NCI-H1092 (cell line): ENCODE results near the gene ZNF765.
A peak's percentile ranks its signal among the peaks of the same experiment; 100 is the strongest.
"Not testable (repeated sequence)": the region's sequence is repeated elsewhere in the genome, so short reads cannot be mapped to it uniquely, and the experiment has no call there.

ENCODE experiments used
- DNase-seq: peaks from one replicate; lab custom pipeline; 2025; lab: John Stamatoyannopoulos, UW

Gene ZNF765

DNA sequence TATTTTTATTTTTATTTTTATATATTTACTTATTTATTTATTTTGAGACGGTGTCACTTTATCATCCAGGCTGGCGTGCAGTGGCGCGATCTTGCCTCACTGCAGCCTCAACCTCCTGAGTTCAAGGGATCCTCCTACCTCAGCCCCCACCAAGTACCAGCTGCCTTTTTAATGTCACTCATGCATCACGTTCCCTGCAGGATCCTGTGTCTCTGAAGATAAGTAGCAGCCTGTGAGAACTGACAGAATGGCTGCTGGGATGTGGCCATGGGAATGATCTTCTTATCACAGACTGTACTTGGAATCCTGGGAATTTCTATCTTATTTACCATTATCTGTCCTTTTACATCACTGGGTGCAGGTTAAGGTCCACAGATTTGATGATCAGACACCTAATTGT, 27.6 kb downstream of the ZNF765 start:
- no peak for DNase-seq

GRCh38 chr19:53423074-53423473, 28.1 kb downstream of the ZNF765 start:
- DNase-seq, result not testable (repeated sequence)

GRCh38 chr19:53423680-53424079, 28.7 kb downstream of the ZNF765 start:
- DNase-seq, result peak; percentile 0

GRCh38 chr19:53424968-53425597, 30.1 kb downstream of the ZNF765 start:
- peak; percentile 25 for DNase-seq

DNA sequence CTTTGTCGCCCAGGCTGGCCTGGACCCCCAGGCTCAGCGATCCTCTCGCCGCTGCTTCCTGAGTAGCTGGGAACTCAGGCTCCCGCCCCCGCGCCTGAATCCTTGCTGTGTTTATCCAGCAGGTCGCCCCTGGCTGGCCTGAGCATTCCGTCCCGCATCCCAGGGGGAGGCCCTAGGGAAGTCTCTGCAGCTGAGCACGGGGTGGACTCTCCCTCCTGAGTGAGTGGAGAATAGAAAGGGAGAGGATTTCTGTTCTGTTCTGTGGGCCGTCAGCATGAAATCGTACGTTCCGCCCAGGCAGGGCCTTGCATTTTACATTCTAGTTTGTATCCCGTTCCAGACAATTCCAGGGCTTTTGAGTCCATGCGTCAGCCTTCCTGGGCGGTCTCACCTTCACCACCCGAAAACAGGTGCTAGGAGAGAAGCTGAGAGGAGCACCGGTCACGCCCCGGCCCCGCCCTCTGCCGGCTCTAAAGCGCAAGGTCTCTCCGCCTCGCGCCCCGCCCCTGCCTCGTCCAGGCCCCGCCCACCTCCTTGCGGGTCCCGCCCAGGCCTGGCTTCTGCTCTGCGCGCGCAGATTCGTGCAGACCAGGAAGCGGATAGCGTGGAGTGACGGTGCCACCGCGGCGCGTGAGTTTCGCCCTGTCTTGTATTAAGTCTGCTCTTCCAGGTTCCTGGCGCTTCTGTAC, 36.6 kb downstream of the ZNF765 start, which contains the start of gene ZNF761:
ZNF761 (plus strand) TSS at position 586 of the 689 bp plus-strand sequence. CDS start 15,285 bp downstream, outside the sequence.
- DNase-seq, result peak; percentile 72

DNA sequence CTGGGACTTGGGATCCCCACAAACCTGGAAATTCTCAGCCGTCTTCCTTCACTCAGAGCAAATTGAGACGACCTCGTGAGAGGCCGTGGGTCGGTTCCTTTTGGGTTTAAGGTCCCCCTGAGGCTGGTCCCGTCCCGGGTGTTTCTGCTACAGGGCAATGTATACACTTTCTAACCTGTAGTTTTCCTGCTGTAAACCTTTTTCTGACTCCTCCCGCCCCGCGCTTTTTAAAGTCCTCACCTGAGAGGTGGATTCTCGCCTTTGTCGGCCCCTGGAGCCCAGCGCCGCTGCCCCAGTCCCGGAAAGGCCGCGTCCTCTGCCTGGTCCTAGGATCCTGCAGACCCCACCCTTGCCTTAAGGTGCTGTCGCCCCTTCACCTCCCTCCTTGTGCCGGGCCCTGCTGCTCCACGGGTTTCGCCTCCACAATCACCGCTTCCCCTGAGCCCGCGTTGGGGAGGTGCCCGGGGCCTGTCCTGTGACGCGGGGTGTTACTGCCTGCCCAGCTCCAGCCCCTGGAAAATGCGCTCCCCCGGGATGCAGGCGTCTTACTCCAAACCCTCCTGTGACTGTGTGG, 37.2 kb downstream of the ZNF765 start:
- DNase-seq, result no peak

DNA sequence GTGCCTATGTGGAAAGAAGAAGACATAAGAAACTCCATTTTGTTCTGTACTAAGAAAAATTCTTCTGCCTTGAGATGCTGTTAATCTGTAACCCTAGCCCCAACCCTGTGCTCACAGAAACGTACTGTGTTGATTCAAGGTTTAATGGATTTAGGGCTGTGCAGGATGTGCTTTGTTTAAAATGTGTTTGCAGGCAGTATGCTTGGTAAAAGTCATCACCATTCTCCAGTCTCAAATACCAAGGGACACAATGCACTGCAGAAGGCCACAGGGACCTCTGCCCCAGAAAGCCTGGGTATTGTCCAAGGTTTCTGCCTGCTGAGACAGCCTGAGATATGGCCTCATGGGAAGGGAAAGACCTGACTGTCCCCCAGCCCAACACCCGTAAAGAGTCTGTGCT, 48.9 kb downstream of the ZNF765 start:
- DNase-seq, result not testable (repeated sequence)

DNA sequence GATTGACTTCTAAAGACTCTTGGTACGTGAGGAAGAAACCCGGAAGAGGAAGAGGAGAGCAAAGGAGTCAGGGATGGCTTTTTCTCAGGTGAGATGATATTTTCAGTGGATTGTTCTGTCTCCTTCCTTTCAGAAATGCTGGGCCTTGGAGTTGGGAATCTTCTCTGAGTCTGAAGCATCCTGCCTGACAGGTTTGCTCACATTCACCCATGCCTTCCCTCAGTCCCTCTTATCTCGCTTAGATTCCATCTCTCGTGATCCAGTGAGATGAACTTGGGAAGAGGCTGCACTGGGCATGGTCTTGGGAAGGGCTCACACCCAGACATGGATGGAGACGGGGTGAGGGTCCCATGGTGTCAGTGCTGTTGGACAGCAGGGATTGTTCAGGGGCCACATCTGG, 52.2 kb downstream of the ZNF765 start:
- DNase-seq, result not testable (repeated sequence)

DNA sequence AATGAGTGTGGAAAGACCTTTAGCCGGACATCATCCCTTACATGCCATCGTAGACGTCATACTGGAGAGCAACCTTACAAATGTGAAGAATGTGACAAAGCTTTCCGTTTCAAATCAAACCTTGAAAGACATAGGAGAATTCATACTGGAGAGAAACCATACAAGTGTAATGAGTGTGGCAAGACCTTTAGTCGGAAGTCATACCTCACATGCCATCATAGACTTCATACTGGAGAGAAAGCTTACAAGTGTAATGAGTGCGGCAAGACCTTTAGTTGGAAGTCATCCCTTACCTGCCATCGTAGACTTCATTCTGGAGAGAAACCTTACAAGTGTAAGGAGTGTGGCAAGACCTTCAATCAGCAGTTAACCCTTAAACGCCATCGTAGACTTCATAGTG, 60.9 kb downstream of the ZNF765 start:
- no peak for DNase-seq

GRCh38 chr19:53460131-53460721, 65.3 kb downstream of the ZNF765 start:
- not testable (repeated sequence) for DNase-seq

- no peak for DNase-seq
Measured at GRCh38 chr19:53461866-53462265, 66.9 kb downstream of the ZNF765 start.

- no peak for DNase-seq
Measured at GRCh38 chr19:53462861-53463260, 67.9 kb downstream of the ZNF765 start.

- no peak for DNase-seq
Measured at GRCh38 chr19:53463263-53463662, 68.3 kb downstream of the ZNF765 start.

DNA sequence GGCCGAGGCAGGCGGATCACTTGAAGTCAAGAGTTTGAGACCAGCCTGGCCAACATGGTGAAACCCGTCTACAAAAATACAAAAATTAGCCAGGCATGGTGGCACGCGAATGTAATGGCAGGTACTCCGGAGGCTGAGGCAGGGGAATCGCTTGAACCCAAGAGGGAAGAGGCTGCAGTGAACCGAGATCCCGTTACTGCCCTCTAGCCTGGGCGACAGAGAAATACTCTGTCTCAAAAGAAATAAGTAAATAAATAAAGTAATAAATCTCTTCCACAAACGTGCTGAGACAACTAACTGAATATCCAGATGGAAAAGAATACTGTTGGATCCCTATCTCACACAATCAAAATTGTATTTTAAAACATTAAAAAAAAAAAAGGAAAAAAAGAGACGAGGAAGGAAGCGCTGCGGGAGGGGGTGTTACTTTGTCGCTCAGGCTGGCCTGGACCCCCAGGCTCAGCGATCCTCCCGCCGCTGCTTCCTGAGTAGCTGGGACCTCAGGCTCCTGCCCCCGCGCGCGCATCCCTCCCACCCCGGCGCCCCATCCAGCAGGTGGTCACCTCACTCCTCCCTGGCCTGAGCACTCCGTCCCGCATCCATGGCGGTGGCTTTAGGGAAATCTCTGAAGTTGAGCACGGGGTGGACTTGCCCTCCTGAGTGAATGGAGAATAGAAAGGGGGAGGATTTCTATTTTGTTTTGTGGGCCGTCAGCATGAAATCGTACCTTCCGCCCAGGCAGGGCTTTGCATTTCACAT, 72.0 kb downstream of the ZNF765 start:
- no peak for DNase-seq

- peak; percentile 47 for DNase-seq
Measured at GRCh38 chr19:53467485-53468262, 72.7 kb downstream of the ZNF765 start, which contains the start of gene ZNF813. ZNF813 (plus strand) TSS chr19:53467733; CDS start chr19:53483823, 16,090 bp downstream.

GRCh38 chr19:53468628-53469027, 73.7 kb downstream of the ZNF765 start:
- DNase-seq, result not testable (repeated sequence)

DNA sequence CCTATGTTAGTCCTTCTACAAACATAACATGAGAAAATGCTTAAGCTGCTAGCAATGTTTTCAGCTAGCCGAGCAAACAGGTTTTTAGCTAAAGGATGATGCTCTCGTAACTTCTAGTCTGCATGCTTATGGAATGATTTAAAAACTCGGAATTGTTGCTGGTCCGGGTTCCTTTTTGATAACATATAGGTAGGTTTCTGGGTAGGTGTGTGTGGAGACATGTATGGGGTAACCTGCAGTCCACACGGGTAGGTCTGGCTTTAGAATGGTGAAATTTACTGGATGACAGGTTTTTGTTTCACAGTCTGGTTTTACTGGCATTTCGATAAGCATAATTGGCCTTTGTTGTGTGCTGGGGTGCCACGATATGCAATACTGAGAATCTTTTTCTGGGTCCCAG, 77.0 kb downstream of the ZNF765 start:
- DNase-seq, result no peak

- DNase-seq, result not testable (repeated sequence)
Measured at GRCh38 chr19:53474832-53475231, 79.9 kb downstream of the ZNF765 start.

- not testable (repeated sequence) for DNase-seq
Measured at GRCh38 chr19:53475470-53475869, 80.5 kb downstream of the ZNF765 start.
